ENCODE measurements around the gene NFYC. TPM values are rescaled to one million over a fixed set of nuclear protein-coding genes. Genes with fewer than 3 reads are reported as not detected.
A peak's percentile ranks its signal among the peaks of the same experiment; 100 is the strongest.

The NFYC gene
- polyA plus RNA-seq, 4 donors: 35.7 to 68.9 (median 42.6) TPM

DNA sequence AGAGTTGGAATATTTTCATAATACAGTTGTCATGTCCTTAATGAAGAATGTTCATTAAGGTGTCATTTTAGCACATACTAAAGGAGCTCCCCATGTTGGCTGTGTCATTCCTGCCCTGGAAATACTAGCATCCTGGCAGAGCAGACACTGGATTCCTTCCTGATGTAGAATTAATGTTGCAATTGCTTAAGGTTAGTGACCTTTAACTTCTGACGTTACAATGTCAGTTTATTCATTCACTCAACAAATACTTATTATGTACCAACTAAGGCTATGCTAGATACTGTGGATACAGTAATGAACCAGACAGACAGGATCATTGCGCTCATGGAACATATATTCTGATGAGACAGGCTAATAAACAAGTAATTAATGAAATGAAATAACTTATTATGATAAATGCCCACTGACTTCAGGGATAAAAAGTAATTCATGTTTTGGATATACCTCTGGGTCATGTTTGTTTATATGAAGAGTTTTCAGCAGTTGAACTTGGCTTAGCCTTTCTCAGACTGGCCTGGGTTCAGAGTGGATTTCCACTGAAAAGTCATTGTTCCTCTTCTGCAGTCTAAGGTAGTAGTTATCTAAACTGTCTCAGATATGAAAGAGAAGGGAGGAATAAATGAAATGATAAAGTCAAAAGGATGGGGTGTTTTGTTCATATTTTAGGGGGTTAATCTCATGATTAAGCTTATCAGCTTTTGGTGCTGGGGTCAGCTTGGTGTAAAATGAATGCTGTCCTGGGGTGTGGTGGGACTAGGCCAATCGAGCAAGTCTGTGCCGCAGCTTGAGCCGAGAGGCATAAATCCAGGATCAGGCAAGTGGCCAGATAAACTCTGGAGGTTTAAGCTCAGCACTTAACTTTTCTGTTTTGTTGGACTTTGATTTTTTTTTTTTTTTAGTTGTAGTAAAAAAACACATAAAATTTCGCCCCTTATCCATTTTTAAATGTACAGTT is 48.8 kb downstream of the NFYC start:
- Histone ChIP-seq H3K9me3 (ENCODE audit: control insufficient read depth in 2 of 2, insufficient read depth in 1 of 2, low read depth in 1 of 2, low read length in 1 of 2) (no peaks in the 10 kb centered on the region), H3K36me3 (ENCODE audit: control insufficient read depth in 3 of 3, insufficient read depth in 2 of 3, low read depth in 1 of 3, low read length in 3 of 3) (peaks cover 3 to 14% (median 12%) of the 10 kb centered on the region in 3 donors), H3K27ac (ENCODE audit: low read depth in 1 of 3, low read length in 2 of 3) (peak overlapping the region in 1 of 3 donors; percentile 7), H3K4me1 (ENCODE audit: control insufficient read depth in 3 of 3, insufficient read depth in 2 of 3, low read depth in 1 of 3, low read length in 2 of 3) (peaks cover 0 to 3% (median 3%) of the 10 kb centered on the region in 3 donors), H3K27me3 (ENCODE audit: control insufficient read depth in 3 of 3, insufficient read depth in 3 of 3, low read length in 3 of 3) (no peaks in the 10 kb centered on the region), H3K4me3 (ENCODE audit: low read depth in 1 of 3, low read length in 3 of 3) (no peak overlapping the region)
- 40 to 54% (median 47%) methylated on average over 6 of the region's 6 CpGs for WGBS, 3 donors
- FAIRE-seq: no peak
- peak in 1 of 2 donors; percentile 12 for DNase-seq

DNA sequence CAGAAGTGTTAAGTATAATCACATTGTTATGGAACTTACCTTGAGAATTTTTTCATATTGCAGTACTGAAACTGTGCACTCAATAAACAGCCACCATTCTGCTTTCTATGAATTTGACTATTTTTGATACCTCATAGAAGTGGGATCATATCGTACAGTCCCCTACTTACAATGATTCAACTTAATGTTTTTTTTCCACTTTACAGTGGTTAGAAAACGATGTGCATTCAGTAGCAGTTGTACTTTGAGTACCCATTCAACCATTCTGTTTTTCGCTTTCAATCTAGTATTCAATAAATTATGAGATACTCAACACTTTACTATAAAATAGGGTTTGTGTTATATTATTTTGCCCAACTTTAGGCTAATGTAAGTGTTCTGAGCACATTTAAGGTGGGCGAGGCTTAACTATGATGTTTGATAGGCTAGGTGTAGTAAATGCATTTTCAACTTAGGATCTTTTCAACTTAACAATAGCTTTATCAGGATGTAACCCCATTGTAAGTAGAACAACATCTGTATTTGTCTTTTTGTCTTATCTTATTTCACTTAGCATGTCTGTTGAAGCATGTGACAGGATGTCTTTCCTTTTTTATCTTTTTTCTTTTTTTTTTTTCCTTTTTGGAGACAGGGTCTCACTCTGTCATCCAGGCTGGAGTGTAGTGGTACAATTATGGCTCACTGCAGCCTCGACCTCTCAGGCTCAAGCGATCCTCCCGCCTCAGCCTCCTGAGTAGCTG is 49.7 kb downstream of the NFYC start:
- no peak overlapping the region for H3K27ac ChIP-seq (ENCODE audit: low read depth in 1 of 3, low read length in 2 of 3)
- H3K4me1 ChIP-seq (ENCODE audit: control insufficient read depth in 3 of 3, insufficient read depth in 2 of 3, low read depth in 1 of 3, low read length in 2 of 3): peaks cover 0 to 3% (median 3%) of the 10 kb centered on the region in 3 donors
- H3K27me3 ChIP-seq (ENCODE audit: control insufficient read depth in 3 of 3, insufficient read depth in 3 of 3, low read length in 3 of 3): no peaks in the 10 kb centered on the region
- no peaks in the 10 kb centered on the region for H3K9me3 ChIP-seq (ENCODE audit: control insufficient read depth in 2 of 2, insufficient read depth in 1 of 2, low read depth in 1 of 2, low read length in 1 of 2)
- DNase-seq (no peak), FAIRE-seq (no peak)
- H3K4me3 ChIP-seq (ENCODE audit: low read depth in 1 of 3, low read length in 3 of 3): no peak overlapping the region
- 90 to 93% (median 92%) methylated on average over 7 of the region's 7 CpGs for WGBS, 3 donors
- peaks cover 3 to 18% (median 14%) of the 10 kb centered on the region in 3 donors for H3K36me3 ChIP-seq (ENCODE audit: control insufficient read depth in 3 of 3, insufficient read depth in 2 of 3, low read depth in 1 of 3, low read length in 3 of 3)

DNA sequence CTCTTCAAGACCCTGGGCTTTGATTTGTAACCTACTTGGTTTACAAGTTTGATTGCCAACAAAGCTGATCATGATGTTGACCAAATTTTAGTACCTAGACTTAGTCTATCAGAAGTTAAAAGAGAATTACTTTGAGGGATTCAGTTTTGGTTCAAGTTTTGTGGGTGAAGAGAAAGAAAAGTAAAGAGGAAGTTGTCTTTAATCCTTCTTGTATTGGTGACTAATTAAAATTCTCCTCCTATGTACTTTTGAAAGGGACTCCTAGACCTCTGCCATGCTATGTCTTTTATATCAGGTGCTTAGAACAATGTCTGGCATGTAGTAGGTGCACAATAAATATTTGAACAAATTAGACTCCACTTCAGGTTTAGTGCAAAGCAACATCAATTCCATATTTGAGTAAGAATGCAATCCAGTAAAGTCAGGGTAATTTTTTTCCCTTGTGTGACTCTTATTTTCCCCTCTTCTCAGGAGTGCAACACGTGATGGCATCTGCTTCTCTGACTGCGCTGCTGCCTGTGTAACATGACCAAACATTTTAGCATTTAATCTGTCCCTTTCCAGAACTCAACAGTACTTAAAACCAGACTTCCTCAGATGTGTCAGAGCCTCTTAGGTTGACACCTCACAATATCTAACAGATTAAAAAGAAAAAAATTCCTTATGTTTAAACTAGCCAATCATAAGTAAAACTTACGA is 51.0 kb downstream of the NFYC start:
- H3K4me3 ChIP-seq (ENCODE audit: low read depth in 1 of 3, low read length in 3 of 3): no peak overlapping the region
- peaks cover 3 to 20% (median 18%) of the 10 kb centered on the region in 3 donors for H3K36me3 ChIP-seq (ENCODE audit: control insufficient read depth in 3 of 3, insufficient read depth in 2 of 3, low read depth in 1 of 3, low read length in 3 of 3)
- no peak for FAIRE-seq
- peaks cover 0 to 3% (median 3%) of the 10 kb centered on the region in 3 donors for H3K4me1 ChIP-seq (ENCODE audit: control insufficient read depth in 3 of 3, insufficient read depth in 2 of 3, low read depth in 1 of 3, low read length in 2 of 3)
- WGBS, 3 donors: 79 to 93% (median 81%) methylated on average over 3 of the region's 3 CpGs
- no peak overlapping the region for H3K27ac ChIP-seq (ENCODE audit: low read depth in 1 of 3, low read length in 2 of 3)
- H3K27me3 ChIP-seq (ENCODE audit: control insufficient read depth in 3 of 3, insufficient read depth in 3 of 3, low read length in 3 of 3): no peaks in the 10 kb centered on the region
- no peaks in the 10 kb centered on the region for H3K9me3 ChIP-seq (ENCODE audit: control insufficient read depth in 2 of 2, insufficient read depth in 1 of 2, low read depth in 1 of 2, low read length in 1 of 2)
- no peak for DNase-seq

DNA sequence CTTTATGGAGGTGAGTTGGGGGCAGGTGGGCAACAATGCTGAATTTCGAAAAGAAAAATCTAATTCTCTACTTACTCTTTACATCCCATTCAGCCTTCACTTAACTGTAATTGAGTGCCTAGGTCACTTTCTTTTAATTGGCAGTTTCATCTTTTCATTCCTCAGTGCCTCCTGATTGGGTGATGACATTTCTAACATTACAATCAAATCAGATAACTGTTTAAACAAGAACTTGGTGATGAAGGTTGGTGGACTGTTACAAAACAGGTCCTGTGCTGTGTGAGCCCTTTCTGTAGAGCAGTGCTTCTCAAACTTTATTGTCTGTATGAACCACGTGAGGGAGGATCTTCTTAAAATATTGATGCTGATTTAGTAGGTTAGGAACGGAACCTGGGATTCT is 51.9 kb downstream of the NFYC start:
- peaks cover 0 to 3% (median 3%) of the 10 kb centered on the region in 3 donors for H3K4me1 ChIP-seq (ENCODE audit: control insufficient read depth in 3 of 3, insufficient read depth in 2 of 3, low read depth in 1 of 3, low read length in 2 of 3)
- H3K9me3 ChIP-seq (ENCODE audit: control insufficient read depth in 2 of 2, insufficient read depth in 1 of 2, low read depth in 1 of 2, low read length in 1 of 2): no peaks in the 10 kb centered on the region
- DNase-seq: no peak
- H3K36me3 ChIP-seq (ENCODE audit: control insufficient read depth in 3 of 3, insufficient read depth in 2 of 3, low read depth in 1 of 3, low read length in 3 of 3): peaks cover 4 to 26% (median 23%) of the 10 kb centered on the region in 3 donors
- no peak overlapping the region for H3K27ac ChIP-seq (ENCODE audit: low read depth in 1 of 3, low read length in 2 of 3)
- H3K27me3 ChIP-seq (ENCODE audit: control insufficient read depth in 3 of 3, insufficient read depth in 3 of 3, low read length in 3 of 3): no peaks in the 10 kb centered on the region
- H3K4me3 ChIP-seq (ENCODE audit: low read depth in 1 of 3, low read length in 3 of 3): no peak overlapping the region
- no peak for FAIRE-seq
- 95 to 96% (median 96%) methylated on average over 3 of the region's 3 CpGs for whole genome bisulfite sequencing, 3 donors

DNA sequence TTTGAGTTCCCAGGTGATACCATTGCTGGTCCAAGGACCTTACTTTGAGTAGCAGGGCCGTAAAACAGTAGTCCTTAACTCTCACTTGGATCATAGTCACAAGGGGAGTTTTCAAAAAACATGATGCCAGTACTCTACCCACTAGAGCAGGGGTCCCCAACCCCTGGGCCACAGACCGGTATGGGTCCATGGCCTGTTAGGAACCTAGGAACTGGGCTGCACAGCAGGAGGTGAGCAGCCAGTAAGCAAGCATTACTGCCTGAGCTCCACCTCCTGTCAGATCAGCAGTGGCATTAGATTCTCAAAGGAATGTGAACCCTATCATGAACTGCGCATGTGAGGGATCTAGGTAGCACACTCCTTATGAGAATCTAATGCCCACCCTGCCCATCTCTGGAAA is 52.4 kb downstream of the NFYC start:
- Histone ChIP-seq H3K9me3 (ENCODE audit: control insufficient read depth in 2 of 2, insufficient read depth in 1 of 2, low read depth in 1 of 2, low read length in 1 of 2) (no peaks in the 10 kb centered on the region), H3K36me3 (ENCODE audit: control insufficient read depth in 3 of 3, insufficient read depth in 2 of 3, low read depth in 1 of 3, low read length in 3 of 3) (peaks cover 4 to 26% (median 24%) of the 10 kb centered on the region in 3 donors), H3K4me1 (ENCODE audit: control insufficient read depth in 3 of 3, insufficient read depth in 2 of 3, low read depth in 1 of 3, low read length in 2 of 3) (peaks cover 0 to 3% (median 3%) of the 10 kb centered on the region in 3 donors), H3K4me3 (ENCODE audit: low read depth in 1 of 3, low read length in 3 of 3) (no peak overlapping the region), H3K27ac (ENCODE audit: low read depth in 1 of 3, low read length in 2 of 3) (no peak overlapping the region), H3K27me3 (ENCODE audit: control insufficient read depth in 3 of 3, insufficient read depth in 3 of 3, low read length in 3 of 3) (no peaks in the 10 kb centered on the region)
- WGBS, 3 donors: 97 to 99% (median 98%) methylated on average over 3 of the region's 3 CpGs
- FAIRE-seq (no peak), DNase-seq (no peak)

DNA sequence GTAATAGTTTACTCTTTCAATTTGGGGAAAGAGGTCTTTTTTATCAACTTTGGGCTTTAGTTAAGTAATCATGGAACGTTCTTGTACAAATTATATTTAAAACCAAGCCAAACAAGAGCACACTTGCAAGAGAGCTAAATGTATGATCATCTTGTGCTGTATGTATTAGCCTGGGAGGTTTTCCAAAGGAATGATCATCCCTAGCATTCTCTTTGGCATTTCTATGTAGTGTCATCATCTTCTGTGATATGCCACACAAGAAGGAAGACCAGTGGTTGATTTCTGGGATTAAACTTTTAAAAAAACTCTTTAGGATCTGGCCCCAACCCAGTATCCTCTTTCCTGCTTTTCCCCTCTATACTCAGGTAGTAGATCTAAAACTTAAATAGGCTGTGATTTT is 53.7 kb downstream of the NFYC start:
- no peaks in the 10 kb centered on the region for H3K9me3 ChIP-seq (ENCODE audit: control insufficient read depth in 2 of 2, insufficient read depth in 1 of 2, low read depth in 1 of 2, low read length in 1 of 2)
- DNase-seq (no peak), FAIRE-seq (no peak)
- WGBS, 3 donors: 57 to 71% (median 69%) methylated on average over 1 of the region's 1 CpG
- H3K27me3 ChIP-seq (ENCODE audit: control insufficient read depth in 3 of 3, insufficient read depth in 3 of 3, low read length in 3 of 3): no peaks in the 10 kb centered on the region
- peaks cover 6 to 27% (median 26%) of the 10 kb centered on the region in 3 donors for H3K36me3 ChIP-seq (ENCODE audit: control insufficient read depth in 3 of 3, insufficient read depth in 2 of 3, low read depth in 1 of 3, low read length in 3 of 3)
- no peak overlapping the region for H3K4me3 ChIP-seq (ENCODE audit: low read depth in 1 of 3, low read length in 3 of 3)
- H3K4me1 ChIP-seq (ENCODE audit: control insufficient read depth in 3 of 3, insufficient read depth in 2 of 3, low read depth in 1 of 3, low read length in 2 of 3): peaks cover 0 to 6% (median 4%) of the 10 kb centered on the region in 3 donors
- H3K27ac ChIP-seq (ENCODE audit: low read depth in 1 of 3, low read length in 2 of 3): no peak overlapping the region

DNA sequence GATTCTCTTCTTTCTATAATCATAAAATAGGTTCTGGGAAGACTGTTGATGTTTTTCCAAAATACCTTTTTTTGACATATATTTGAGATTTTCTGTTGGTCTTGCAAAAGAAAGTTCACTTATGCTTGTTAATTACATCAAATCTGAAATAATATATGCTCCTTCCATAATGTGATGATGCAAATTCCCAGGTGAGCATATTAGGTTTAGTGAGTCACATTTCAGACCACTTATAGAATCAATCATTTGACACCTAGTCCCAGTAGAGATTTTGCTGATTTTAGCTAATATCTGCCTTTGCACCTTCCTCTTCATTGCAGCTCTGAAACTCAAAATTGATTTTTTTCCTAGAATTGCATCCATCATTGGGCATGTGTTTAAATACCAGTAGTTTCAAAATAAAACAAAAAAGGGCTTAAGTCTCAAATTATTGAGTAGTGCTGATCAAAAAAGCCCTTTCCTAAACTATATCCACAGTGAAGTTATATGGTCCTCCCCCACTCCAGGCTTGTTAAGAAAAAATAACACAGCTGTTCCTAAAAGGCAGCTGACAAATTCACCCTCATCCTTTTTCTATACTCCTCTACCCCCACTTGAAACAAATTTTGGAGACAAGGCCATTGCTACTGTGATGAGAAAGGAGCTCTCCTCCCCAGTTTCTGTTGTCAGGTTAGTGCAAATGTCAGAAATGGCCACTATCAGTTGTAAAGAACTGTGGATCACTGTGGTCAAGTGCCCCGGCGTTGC is 55.0 kb downstream of the NFYC start:
- Histone ChIP-seq H3K27me3 (ENCODE audit: control insufficient read depth in 3 of 3, insufficient read depth in 3 of 3, low read length in 3 of 3) (no peaks in the 10 kb centered on the region), H3K4me1 (ENCODE audit: control insufficient read depth in 3 of 3, insufficient read depth in 2 of 3, low read depth in 1 of 3, low read length in 2 of 3) (peaks cover 0 to 4% (median 3%) of the 10 kb centered on the region in 3 donors), H3K27ac (ENCODE audit: low read depth in 1 of 3, low read length in 2 of 3) (no peak overlapping the region), H3K4me3 (ENCODE audit: low read depth in 1 of 3, low read length in 3 of 3) (no peak overlapping the region), H3K9me3 (ENCODE audit: control insufficient read depth in 2 of 2, insufficient read depth in 1 of 2, low read depth in 1 of 2, low read length in 1 of 2) (no peaks in the 10 kb centered on the region), H3K36me3 (ENCODE audit: control insufficient read depth in 3 of 3, insufficient read depth in 2 of 3, low read depth in 1 of 3, low read length in 3 of 3) (peaks cover 6 to 31% (median 23%) of the 10 kb centered on the region in 3 donors)
- FAIRE-seq: no peak
- DNase-seq: no peak
- WGBS, 3 donors: 88 to 98% (median 93%) methylated on average over 2 of the region's 2 CpGs
